HepG2 (cell line): ENCODE results near the gene STAT1. TPM values are rescaled to one million over a fixed set of nuclear protein-coding genes. Genes with fewer than 3 reads are reported as not detected.

Experiments
- ATAC-seq: fragments of 200-7000 bp; cut with Tn5 transposase; 3 replicates; pipeline ENCODE4 v1.9.1; 2020; ENCODE audit warnings: mild to moderate bottlenecking, moderate library complexity
- BruUV-seq: library from RNA; stranded (reverse); fragments of 400-500 nt; replicated peaks from 2 replicates; lab custom pipeline; 2021; lab: Mats Ljungman, UMichigan
- CTCF ChIA-PET: fragments of 300-600 bp; formaldehyde crosslinking; extraction: SDS; loops from one replicate; lab custom pipeline; 2021; ENCODE audit warnings: low total read pairs, inconsistent platforms, low intra/inter-chr PET ratio; lab: Yijun Ruan, JAX
- POLR2A ChIA-PET: fragments of 350-600 bp; sonication (Branson Sonifier 250); formaldehyde crosslinking; loops from one replicate; lab custom pipeline; 2020; ENCODE audit warnings: antibody characterized with exemption, inconsistent platforms; lab: Yijun Ruan, JAX
- DNase-seq: peaks from one replicate; pipeline ENCODE4 v3.0.0-alpha.2; 2015; ENCODE audit warnings: low spot score
- FAIRE-seq: peaks from 3 replicates; lab custom pipeline; 2011; peaks lifted over from hg19 to GRCh38; lab: Jason Lieb, UNC
- H2AFZ ChIP-seq: one replicate; pipeline ENCODE4 v1.6.1; 2011; ENCODE audit warnings: low read length, inconsistent platforms
- H3K27ac ChIP-seq: fragments of 300-600 bp; 3 replicates; pipeline ENCODE4 v1.8.0; 2011; ENCODE audit warnings: mixed run types, mild to moderate bottlenecking, mixed read lengths, low read length, inconsistent platforms; ENCODE audit not compliant: insufficient read depth; ENCODE audit errors: extremely low read length
- H3K27me3 ChIP-seq, 2 experiments: fragments of 200-600 bp in 1 of 2; 2 replicates in 1 of 2; 3 replicates in 1 of 2; pipeline versions ENCODE4 v1.6.0 to v1.8.0; 2011; ENCODE audit warnings: low read length in 2 of 2, mild to moderate bottlenecking in 2 of 2, moderate library complexity in 2 of 2, inconsistent platforms in 1 of 2; ENCODE audit not compliant: insufficient read depth in 2 of 2, control insufficient read depth in 1 of 2
- H3K36me3 ChIP-seq, 2 experiments: fragments of 200-600 bp in 1 of 2; replicated peaks in 1 of 2; 2 replicates in 1 of 2; 3 replicates in 1 of 2; pipeline versions ENCODE4 v1.5.1 to v1.8.0; 2011; ENCODE audit warnings: low read length in 2 of 2, inconsistent platforms in 1 of 2; ENCODE audit not compliant: insufficient read depth in 2 of 2, control insufficient read depth in 1 of 2
- H3K4me1 ChIP-seq: 2 replicates; pipeline ENCODE4 v1.5.1; 2012; ENCODE audit warnings: low read length, inconsistent platforms; ENCODE audit not compliant: insufficient read depth
- H3K4me2 ChIP-seq: 2 replicates; pipeline ENCODE4 v1.6.0; 2011; ENCODE audit warnings: low read depth, low read length, inconsistent platforms
- H3K4me3 ChIP-seq, 3 experiments: fragments of 200-600 bp in 1 of 3; sonication (generic), shearing (Covaris generic) in 1 of 3; replicated peaks in 1 of 3; 2 replicates each; pipeline ENCODE4 v1.5.1; 2011 to 2016; ENCODE audit warnings: low read length in 3 of 3, inconsistent platforms in 2 of 3, low read depth in 2 of 3, mild to moderate bottlenecking in 2 of 3, control low read depth in 1 of 3, mixed read lengths in 1 of 3; ENCODE audit not compliant: insufficient read depth in 1 of 3
- H3K79me2 ChIP-seq: one replicate; pipeline ENCODE4 v1.6.1; 2011; ENCODE audit warnings: low read length, inconsistent platforms; ENCODE audit not compliant: insufficient read depth
- H3K9ac ChIP-seq: 2 replicates; pipeline ENCODE4 v1.6.0; 2011; ENCODE audit warnings: mild to moderate bottlenecking, low read depth, low read length, inconsistent platforms; ENCODE audit not compliant: insufficient read depth
- H3K9me3 ChIP-seq: 2 replicates; pipeline ENCODE4 v1.5.1; 2012; ENCODE audit warnings: mild to moderate bottlenecking, low read length
- H4K20me1 ChIP-seq: 2 replicates; pipeline ENCODE4 v1.6.0; 2011; ENCODE audit warnings: inconsistent platforms, mild to moderate bottlenecking, low read length, moderate library complexity; ENCODE audit not compliant: insufficient read depth
- CEBPB ChIP-seq: IDR thresholded peaks from 2 replicates; pipeline ENCODE4 v1.6.1; 2011; ENCODE audit warnings: low read depth, low read length, improper control_type of control experiment, borderline replicate concordance
- GFI1 ChIP-seq: sonication (generic); formaldehyde crosslinking; IDR thresholded peaks from 2 replicates; pipeline ENCODE4 v1.5.0; 2020; ENCODE audit warnings: missing genetic modification reagents, mild to moderate bottlenecking, borderline replicate concordance
- MAFF ChIP-seq: IDR thresholded peaks from 2 replicates; pipeline ENCODE4 v1.6.1; 2011; ENCODE audit warnings: low read depth, low read length, improper control_type of control experiment
- MAFG ChIP-seq: sonication (generic); formaldehyde crosslinking; IDR thresholded peaks from 2 replicates; pipeline ENCODE4 v1.5.1; 2020; ENCODE audit warnings: mild to moderate bottlenecking, missing genetic modification reagents
- MAFK ChIP-seq, 2 experiments: IDR thresholded peaks in 1 of 2; conservative IDR thresholded peaks in 1 of 2; 2 replicates each; pipeline ENCODE4 v1.6.1; 2011; ENCODE audit warnings: improper control_type of control experiment in 2 of 2, low read length in 2 of 2
- MTA3 ChIP-seq: sonication (generic); formaldehyde crosslinking; IDR thresholded peaks from 2 replicates; pipeline ENCODE4 v1.4.0; 2020; ENCODE audit warnings: missing genetic modification reagents
- NFKBIZ ChIP-seq: IDR thresholded peaks from 2 replicates; pipeline ENCODE4 v1.6.1; 2018; ENCODE audit warnings: missing genetic modification reagents, missing compliant biosample characterization
- PITX1 ChIP-seq: sonication (generic); formaldehyde crosslinking; IDR thresholded peaks from 2 replicates; pipeline ENCODE4 v1.5.1; 2020; ENCODE audit warnings: mild to moderate bottlenecking, missing genetic modification reagents
- POLR2A ChIP-seq, 2 experiments: IDR thresholded peaks; 2 replicates each; pipeline ENCODE4 v1.6.1; 2011; ENCODE audit warnings: low read depth in 2 of 2, low read length in 2 of 2, mild to moderate bottlenecking in 1 of 2, moderate library complexity in 1 of 2; ENCODE audit not compliant: insufficient read depth in 1 of 2
- REPIN1 ChIP-seq: sonication (generic); formaldehyde crosslinking; IDR thresholded peaks from 2 replicates; pipeline ENCODE4 v1.8.0; 2022; ENCODE audit warnings: missing genetic modification reagents, low read depth, mild to moderate bottlenecking, borderline replicate concordance
- SAFB2 ChIP-seq: sonication (generic); formaldehyde crosslinking; IDR thresholded peaks from 2 replicates; pipeline ENCODE4 v1.5.1; 2020; ENCODE audit warnings: missing genetic modification reagents, low read depth, mild to moderate bottlenecking, borderline replicate concordance
- TBX3 ChIP-seq: fragments of 450-650 bp; IDR thresholded peaks from 2 replicates; pipeline ENCODE4 v1.6.1; 2017; ENCODE audit warnings: antibody characterized with exemption, mild to moderate bottlenecking, inconsistent platforms, borderline replicate concordance
- U2AF2 ChIP-seq: fragments of 200-400 bp; formaldehyde crosslinking; IDR thresholded peaks from 2 replicates; pipeline ENCODE4 v1.6.1; 2017; ENCODE audit warnings: low read depth, mild to moderate bottlenecking, low read length
- ZNF124 ChIP-seq: sonication (generic); formaldehyde crosslinking; IDR thresholded peaks from 2 replicates; pipeline ENCODE4 v1.4.0; 2020; ENCODE audit warnings: missing genetic modification reagents
- ZNF501 ChIP-seq: sonication (generic); formaldehyde crosslinking; IDR thresholded peaks from 2 replicates; pipeline ENCODE4 v1.5.1; 2020; ENCODE audit warnings: mild to moderate bottlenecking, moderate library complexity, missing genetic modification reagents
- ZNF569 ChIP-seq: sonication (generic); formaldehyde crosslinking; IDR thresholded peaks from 2 replicates; pipeline ENCODE4 v1.5.0; 2020; ENCODE audit warnings: mild to moderate bottlenecking, missing genetic modification reagents, moderate library complexity, borderline replicate concordance
- ZNF615 ChIP-seq: sonication (generic); formaldehyde crosslinking; IDR thresholded peaks from 2 replicates; pipeline ENCODE4 v1.5.0; 2020; ENCODE audit warnings: mild to moderate bottlenecking, missing genetic modification reagents, borderline replicate concordance
- WGBS: methylation state at CpG from one replicate; pipeline ENCODE4 v1.1.6; 2017; ENCODE audit warnings: low lambda C conversion rate; 5-methylcytosine and 5-hydroxymethylcytosine counted together
- in situ Hi-C: cut with HindIII; loops from 2 replicates; pipeline ENCODE4 v1.10.0; 2017; ENCODE audit warnings: low pct_unique_long_range_greater_than_20kb; ENCODE audit not compliant: extremely low pct_ligation_motif_present
- intact Hi-C: fragments of 100-400 bp; cut with micrococcal nuclease; formaldehyde crosslinking; loops from one replicate; pipeline ENCODE4 v1.10.0; 2022; ENCODE audit not compliant: unreplicated experiment
- polyA plus RNA-seq, 8 experiments: library from polyadenylated mRNA; depleted of rRNA in 3 of 8; stranded (reverse) in 7 of 8; unstranded in 1 of 8; fragments of >200 nt; fragmentation: Illumina TruSeq in 4 of 8; extraction: Trizol in 4 of 8; gene quantifications; 2 replicates each; pipeline versions ENCODE4 v1.2.1 to v1.2.3, GENCODE V29; 2011 to 2016; ENCODE audit warnings: low read depth in 4 of 8, missing spikeins in 1 of 8, mixed read lengths in 1 of 8; ENCODE audit not compliant: insufficient read depth in 1 of 8
- total RNA-seq, 5 experiments: library from RNA; depleted of rRNA; stranded (reverse); fragments of >200 nt; fragmentation: Illumina TruSeq; extraction: Trizol; gene quantifications; 2 replicates each; pipeline ENCODE4 v1.2.3, GENCODE V29; 2016; ENCODE audit warnings: low read depth in 1 of 5

Gene STAT1
- total and polyA plus RNA-seq, 2 of the 13 experiments (the other 11 are each of a cell fraction or from before 2014, with no cell fraction given), result 21.8 to 59.6 TPM

GRCh38 chr2:190964170-190964795 is 49.7 kb downstream of the STAT1 start:
- FAIRE-seq (no peak), DNase-seq (no peak), ATAC-seq (no peak)
- H3K9me3 ChIP-seq, result no peaks in the 10 kb centered on the region
- H3K27ac ChIP-seq, result no peak overlapping the region
- in situ Hi-C loops, result no loop called here
- no peak overlapping the region for H3K4me2 ChIP-seq
- no TSS peak for BruUV-seq
- no peak overlapping the region for H2AFZ ChIP-seq
- H3K79me2 ChIP-seq, result no peaks in the 10 kb centered on the region
- TF ChIP-seq MAFF (peak; percentile 57; the same call in 1 of the 2 replicates), REPIN1 (CRISPR knock-in tag) (no peak), SAFB2 (CRISPR knock-in tag) (no peak), GFI1 (CRISPR knock-in tag) (no peak), NFKBIZ (CRISPR knock-in tag) (no peak), U2AF2 (no peak), PITX1 (CRISPR knock-in tag) (no peak), CEBPB (no peak), MAFK (conservative IDR thresholded peaks at IDR 0.05 in 1 of 2, IDR thresholded peaks at IDR 0.05 in 1 of 2; ENCODE audit: low read length in 2 of 2) (peak; percentile 74 to 84)
- H3K27me3 ChIP-seq, result no peaks in the 10 kb centered on the region
- 91% methylated on average over 6 of the region's 6 CpGs for WGBS
- no peaks in the 10 kb centered on the region for H4K20me1 ChIP-seq
- ChIA-PET CTCF (no interaction called here), POLR2A (no interaction called here)
- no peak overlapping the region for H3K9ac ChIP-seq
- H3K4me1 ChIP-seq, result peaks cover 13% of the 10 kb centered on the region
- H3K4me3 ChIP-seq, result no peak overlapping the region
- intact Hi-C loops, result no loop called here
- peaks cover 6 to 32% of the 10 kb centered on the region in 2 experiments for H3K36me3 ChIP-seq

GRCh38 chr2:190963088-190963487 is 50.9 kb downstream of the STAT1 start:
- Histone ChIP-seq H3K4me2 (no peak overlapping the region), H3K27me3 (no peaks in the 10 kb centered on the region), H4K20me1 (no peaks in the 10 kb centered on the region), H3K4me1 (peaks cover 19% of the 10 kb centered on the region), H3K4me3 (no peak overlapping the region), H3K27ac (no peak overlapping the region), H3K36me3 (peaks cover 6 to 23% of the 10 kb centered on the region in 2 experiments), H3K9me3 (no peaks in the 10 kb centered on the region), H2AFZ (no peak overlapping the region), H3K9ac (no peak overlapping the region), H3K79me2 (no peaks in the 10 kb centered on the region)
- FAIRE-seq, result no peak
- intact Hi-C loops (no loop called here), in situ Hi-C loops (no loop called here)
- BruUV-seq, result no TSS peak
- CTCF ChIA-PET, result no interaction called here
- POLR2A ChIA-PET, result no interaction called here
- WGBS, result 82% methylated on average over 2 of the region's 2 CpGs
- ATAC-seq, result no peak
- DNase-seq, result no peak
- TF ChIP-seq ZNF615 (no peak), POLR2A (IDR thresholded peaks at IDR 0.05; ENCODE audit: insufficient read depth in 1 of 2, low read depth in 2 of 2, low read length in 2 of 2) (no peak), TBX3 (no peak), MTA3 (CRISPR knock-in tag) (no peak), ZNF501 (no peak), ZNF569 (CRISPR knock-in tag) (no peak), ZNF124 (CRISPR knock-in tag) (no peak), MAFG (CRISPR knock-in tag) (no peak)
